ENCODE measurements around the gene DOCK3.
A peak's percentile ranks its signal among the peaks of the same experiment; 100 is the strongest.
"Not testable (repeated sequence)": the region's sequence is repeated elsewhere in the genome, so short reads cannot be mapped to it uniquely, and the experiment has no call there.

The DOCK3 gene

DNA sequence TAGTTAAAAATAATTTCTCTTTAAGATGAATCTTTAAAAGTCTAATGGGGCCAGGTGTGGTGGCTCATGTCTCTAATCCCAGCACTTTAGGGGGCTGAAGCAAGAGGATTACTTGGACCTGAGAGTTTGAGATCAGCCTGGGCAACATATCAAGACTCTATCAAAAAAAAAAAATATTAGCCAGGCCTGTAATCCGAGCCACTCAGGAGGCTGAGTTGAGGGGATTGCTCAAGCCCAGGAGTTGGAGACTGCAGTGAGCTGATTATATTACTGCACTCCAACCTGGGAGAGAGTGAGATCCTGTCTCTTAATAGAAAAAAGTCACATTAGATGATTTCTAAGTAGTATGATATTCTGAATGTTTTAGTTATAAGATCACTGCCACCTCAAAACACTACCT, 388.3 kb downstream of the DOCK3 start:
- TF ChIP-seq, protein P1, sequence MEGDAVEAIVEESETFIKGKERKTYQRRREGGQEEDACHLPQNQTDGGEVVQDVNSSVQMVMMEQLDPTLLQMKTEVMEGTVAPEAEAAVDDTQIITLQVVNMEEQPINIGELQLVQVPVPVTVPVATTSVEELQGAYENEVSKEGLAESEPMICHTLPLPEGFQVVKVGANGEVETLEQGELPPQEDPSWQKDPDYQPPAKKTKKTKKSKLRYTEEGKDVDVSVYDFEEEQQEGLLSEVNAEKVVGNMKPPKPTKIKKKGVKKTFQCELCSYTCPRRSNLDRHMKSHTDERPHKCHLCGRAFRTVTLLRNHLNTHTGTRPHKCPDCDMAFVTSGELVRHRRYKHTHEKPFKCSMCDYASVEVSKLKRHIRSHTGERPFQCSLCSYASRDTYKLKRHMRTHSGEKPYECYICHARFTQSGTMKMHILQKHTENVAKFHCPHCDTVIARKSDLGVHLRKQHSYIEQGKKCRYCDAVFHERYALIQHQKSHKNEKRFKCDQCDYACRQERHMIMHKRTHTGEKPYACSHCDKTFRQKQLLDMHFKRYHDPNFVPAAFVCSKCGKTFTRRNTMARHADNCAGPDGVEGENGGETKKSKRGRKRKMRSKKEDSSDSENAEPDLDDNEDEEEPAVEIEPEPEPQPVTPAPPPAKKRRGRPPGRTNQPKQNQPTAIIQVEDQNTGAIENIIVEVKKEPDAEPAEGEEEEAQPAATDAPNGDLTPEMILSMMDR (IDR thresholded peaks at IDR 0.05; ENCODE audit: control insufficient read depth, insufficient read depth, low read depth, low read length, missing control alignments): no peak
- no peak overlapping the region for H3K4me3 ChIP-seq (ENCODE audit: control insufficient read depth, low read depth, low read length)
- DNase-seq (ENCODE audit: low read depth): no peak

DNA sequence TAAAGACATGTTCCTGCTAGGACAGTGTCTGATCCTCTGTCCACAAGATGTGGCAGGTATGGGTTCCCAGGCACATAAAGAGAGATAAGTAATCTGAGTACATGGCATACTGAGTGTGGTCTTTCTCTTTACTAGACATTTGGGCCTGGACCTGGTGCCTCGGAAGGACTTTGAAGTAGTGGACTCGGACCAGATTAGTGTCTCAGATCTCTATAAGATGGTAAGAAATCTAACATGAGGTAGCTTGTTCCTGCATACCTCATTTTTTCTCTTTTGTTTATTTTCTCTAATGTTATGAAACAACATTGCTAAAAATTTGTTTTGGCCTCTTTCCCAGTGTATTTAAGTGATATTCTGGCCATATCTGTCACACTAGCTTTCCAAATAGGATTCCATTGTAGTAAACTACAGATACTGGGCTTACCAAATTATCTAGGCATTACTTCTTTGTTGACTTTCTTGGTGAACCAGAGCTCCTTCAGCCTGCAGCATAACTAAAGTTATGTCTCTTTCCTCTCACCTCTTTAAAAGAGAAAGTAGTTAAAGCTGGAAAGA, 400.6 kb downstream of the DOCK3 start:
- no peak for DNase-seq (ENCODE audit: low read depth)
- TF ChIP-seq, protein P1 (IDR thresholded peaks at IDR 0.05; ENCODE audit: control insufficient read depth, insufficient read depth, low read depth, low read length, missing control alignments): no peak
- H3K4me3 ChIP-seq (ENCODE audit: control insufficient read depth, low read depth, low read length): no peak overlapping the region

DNA sequence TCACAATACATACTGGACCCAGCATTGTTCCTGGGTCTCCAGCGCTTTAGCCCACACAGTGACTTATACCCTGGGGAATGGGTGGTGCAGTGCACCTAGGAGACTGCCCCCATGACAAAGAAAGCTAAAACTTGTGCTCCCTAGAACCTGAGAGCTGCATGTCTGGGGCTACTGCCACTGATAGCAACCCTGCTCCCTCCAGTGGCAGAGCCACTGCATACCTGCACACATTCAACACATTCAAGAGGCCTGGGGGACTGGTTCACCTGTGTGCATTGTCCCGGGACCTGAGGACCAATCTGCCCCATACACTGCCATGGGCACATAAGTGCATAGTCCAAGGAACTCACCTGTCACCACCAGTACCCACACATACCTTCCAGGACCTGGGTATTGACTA, 407.6 kb downstream of the DOCK3 start:
- no peak overlapping the region for H3K4me3 ChIP-seq (ENCODE audit: control insufficient read depth, low read depth, low read length)
- no peak for DNase-seq (ENCODE audit: low read depth)
- TF ChIP-seq, protein P1 (IDR thresholded peaks at IDR 0.05; ENCODE audit: control insufficient read depth, insufficient read depth, low read depth, low read length, missing control alignments): no peak

DNA sequence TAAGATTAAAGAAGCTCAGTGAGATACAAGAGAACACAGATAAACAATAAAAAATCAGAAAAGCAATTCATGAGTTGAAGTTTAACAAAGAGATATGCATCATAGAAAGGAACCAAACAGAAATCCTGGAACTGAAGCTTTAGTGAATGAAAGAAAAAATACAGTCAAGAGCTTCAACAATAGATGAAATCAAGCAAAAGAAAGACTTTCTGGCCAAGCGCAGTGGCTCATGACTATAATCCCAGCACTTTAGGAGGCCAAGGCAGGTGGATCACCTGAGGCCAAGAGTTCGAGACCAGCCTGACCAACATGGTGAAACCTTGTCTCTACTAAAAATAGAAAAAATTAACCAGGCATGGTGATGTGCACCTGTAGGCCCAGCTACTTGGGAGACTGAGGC, 408.8 kb downstream of the DOCK3 start:
- H3K4me3 ChIP-seq (ENCODE audit: control insufficient read depth, low read depth, low read length): no peak overlapping the region
- no peak for DNase-seq (ENCODE audit: low read depth)
- TF ChIP-seq, protein P1 (IDR thresholded peaks at IDR 0.05; ENCODE audit: control insufficient read depth, insufficient read depth, low read depth, low read length, missing control alignments): no peak

DNA sequence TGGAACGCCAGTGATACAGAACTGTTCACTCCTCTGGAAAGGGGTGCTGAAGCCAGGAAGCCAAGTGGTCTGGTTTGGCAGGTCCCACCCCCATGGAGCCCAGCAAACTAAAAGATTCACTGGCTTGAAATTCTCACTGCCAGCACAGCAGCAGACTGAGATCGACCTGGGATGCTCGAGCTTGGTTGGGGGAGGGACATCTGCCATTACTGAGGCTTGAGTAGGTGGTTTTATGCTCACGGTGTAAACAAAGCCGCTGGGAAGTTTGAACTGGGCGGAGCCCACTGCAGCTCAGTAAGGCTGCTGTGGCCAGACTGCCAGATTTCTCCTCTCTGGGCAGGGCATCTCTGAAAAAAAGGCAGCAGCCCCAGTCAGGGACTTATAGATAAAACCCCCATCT, 417.4 kb downstream of the DOCK3 start:
- DNase-seq (ENCODE audit: low read depth); H3K4me3 ChIP-seq (ENCODE audit: control insufficient read depth, low read depth, low read length): not testable (repeated sequence)

DNA sequence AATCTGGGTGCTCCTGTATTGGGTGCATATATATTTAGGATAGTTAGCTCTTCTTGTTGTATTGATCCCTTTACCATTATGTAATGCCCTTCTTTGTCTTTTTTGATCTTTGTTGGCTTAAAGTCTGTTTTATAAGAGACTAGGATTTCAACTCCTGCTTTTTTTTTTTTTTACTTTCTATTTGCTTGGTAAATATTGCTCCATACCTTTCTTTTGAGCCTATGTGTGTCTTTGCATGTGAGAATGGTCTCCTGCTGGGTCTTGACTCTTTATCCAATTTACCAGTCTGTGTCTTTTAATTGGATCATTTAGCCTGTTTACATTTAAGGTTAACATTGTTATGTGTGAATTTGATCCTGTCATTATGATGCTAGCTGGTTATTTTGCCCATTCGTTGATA, 420.1 kb downstream of the DOCK3 start:
- not testable (repeated sequence) for H3K4me3 ChIP-seq (ENCODE audit: control insufficient read depth, low read depth, low read length); DNase-seq (ENCODE audit: low read depth)

DNA sequence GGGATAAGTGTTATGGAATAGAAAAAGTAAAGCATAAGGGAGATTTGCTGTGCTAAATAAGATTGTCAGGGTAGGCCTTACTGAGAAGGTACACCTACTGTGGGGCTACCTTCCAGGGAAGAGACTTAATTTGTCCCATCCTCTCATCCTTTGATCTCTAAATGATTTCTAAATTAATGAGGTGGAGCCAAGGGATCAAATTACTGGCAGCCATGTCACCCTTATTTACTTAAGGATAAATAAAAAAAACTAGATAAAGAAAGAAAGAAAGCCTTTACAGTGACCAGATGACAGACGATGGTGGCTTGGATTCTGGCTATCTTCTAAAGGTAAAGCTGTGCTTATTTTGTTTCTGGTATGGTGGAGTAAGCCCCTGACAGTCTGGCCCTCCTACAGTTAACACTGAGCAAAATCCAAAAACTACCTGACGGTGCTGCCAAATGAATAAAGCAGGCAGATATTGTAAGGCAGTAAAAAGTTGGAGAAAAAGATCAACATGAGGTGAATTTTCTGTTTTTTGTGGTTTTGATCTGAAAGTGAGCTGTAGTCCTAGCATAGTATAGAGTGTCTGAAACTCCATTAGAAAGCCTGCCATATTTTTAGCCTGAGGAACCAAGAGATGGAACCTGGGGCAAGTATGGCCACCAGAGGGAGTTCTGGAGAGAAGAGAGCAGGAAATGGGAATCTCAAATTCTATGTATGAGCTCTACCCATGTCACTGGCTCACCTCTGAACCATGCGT, 425.2 kb downstream of the DOCK3 start:
- H3K4me3 ChIP-seq (ENCODE audit: control insufficient read depth, low read depth, low read length): no peak overlapping the region
- TF ChIP-seq, protein P1 (IDR thresholded peaks at IDR 0.05; ENCODE audit: control insufficient read depth, insufficient read depth, low read depth, low read length, missing control alignments): peak; percentile 85
- peak; percentile 20 for DNase-seq (ENCODE audit: low read depth)

DNA sequence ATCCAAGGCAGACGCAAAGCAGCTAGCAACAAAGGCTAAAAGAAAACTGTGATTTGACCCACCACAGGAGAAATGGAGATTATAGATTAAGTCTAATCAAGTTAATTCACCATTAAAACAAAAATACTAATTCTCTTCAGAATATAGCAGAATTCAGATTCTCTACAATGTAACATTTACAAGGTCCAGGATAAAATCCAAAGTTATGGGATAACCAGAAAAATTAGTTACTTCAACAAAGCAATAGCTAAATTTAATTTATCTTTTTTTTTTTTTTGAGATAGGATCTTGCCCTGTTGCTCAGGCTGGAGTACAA, 425.8 kb downstream of the DOCK3 start:
- DNase-seq (ENCODE audit: low read depth): no peak
- TF ChIP-seq, protein P1 (IDR thresholded peaks at IDR 0.05; ENCODE audit: control insufficient read depth, insufficient read depth, low read depth, low read length, missing control alignments): no peak
- H3K4me3 ChIP-seq (ENCODE audit: control insufficient read depth, low read depth, low read length): no peak overlapping the region

Measured in AG09309 (cell line).